GM12878 (cell line): ENCODE results near the gene ATP6V1G2. TPM values are rescaled to one million over a fixed set of nuclear protein-coding genes. Genes with fewer than 3 reads are reported as not detected.

Experiments
- CREB1 ChIP-seq: IDR thresholded peaks from 2 replicates; pipeline ENCODE4 v1.6.1; 2012; ENCODE audit warnings: low read depth, mild to moderate bottlenecking, inconsistent platforms
- CTCF ChIP-seq, 3 experiments: IDR thresholded peaks in 2 of 3; conservative IDR thresholded peaks in 1 of 3; 2 replicates each; pipeline ENCODE4 v1.5.1; 2011; ENCODE audit warnings: low read depth in 3 of 3, low read length in 3 of 3, mild to moderate bottlenecking in 3 of 3, control low read depth in 2 of 3, moderate library complexity in 2 of 3, inconsistent platforms in 1 of 3, mixed read lengths in 1 of 3; ENCODE audit not compliant: control insufficient read depth in 2 of 3, insufficient read depth in 1 of 3; ENCODE audit errors: extremely low read depth in 1 of 3
- ESRRA ChIP-seq: IDR thresholded peaks from 2 replicates; pipeline ENCODE4 v1.6.1; 2012; ENCODE audit warnings: mild to moderate bottlenecking, low read length, improper control_type of control experiment
- ETV6 ChIP-seq, 2 experiments: fragments of 450-650 bp in 1 of 2; IDR thresholded peaks in 1 of 2; conservative IDR thresholded peaks in 1 of 2; 2 replicates each; pipeline ENCODE4 v1.6.1; 2014; ENCODE audit warnings: antibody characterized with exemption in 1 of 2, borderline replicate concordance in 1 of 2, low read depth in 1 of 2, mild to moderate bottlenecking in 1 of 2, moderate library complexity in 1 of 2
- GATAD2B ChIP-seq: fragments of 450-650 bp; conservative IDR thresholded peaks from 2 replicates; pipeline ENCODE4 v1.6.1; 2017; ENCODE audit warnings: low read depth, mild to moderate bottlenecking, moderate library complexity
- HDGF ChIP-seq: fragments of 450-650 bp; IDR thresholded peaks from 2 replicates; pipeline ENCODE4 v1.6.1; 2016; ENCODE audit warnings: antibody characterized with exemption
- IKZF1 ChIP-seq: fragments of 450-650 bp; conservative IDR thresholded peaks from 2 replicates; pipeline ENCODE4 v1.6.1; 2017; ENCODE audit warnings: antibody characterized with exemption, mild to moderate bottlenecking
- MTA3 ChIP-seq: IDR thresholded peaks from 2 replicates; pipeline ENCODE4 v1.6.1; 2012; ENCODE audit warnings: low read length, inconsistent platforms, borderline replicate concordance
- PAX5 ChIP-seq: IDR thresholded peaks from 2 replicates; pipeline ENCODE4 v1.6.1; 2011; ENCODE audit warnings: low read depth, low read length, borderline replicate concordance
- POLR2AphosphoS2 ChIP-seq: IDR thresholded peaks from 2 replicates; pipeline ENCODE4 v1.6.1; 2011; ENCODE audit warnings: low read depth, mild to moderate bottlenecking, low read length, improper control_type of control experiment, moderate library complexity
- PRDM15 ChIP-seq: fragments of 450-650 bp; formaldehyde crosslinking; IDR thresholded peaks from 2 replicates; pipeline ENCODE4 v1.4.0; 2020; ENCODE audit warnings: mild to moderate bottlenecking, moderate library complexity
- RUNX3 ChIP-seq: IDR thresholded peaks from 2 replicates; pipeline ENCODE4 v1.6.1; 2012; ENCODE audit warnings: low read length, inconsistent platforms
- SIX5 ChIP-seq: IDR thresholded peaks from 2 replicates; pipeline ENCODE4 v1.6.1; 2011; ENCODE audit warnings: mild to moderate bottlenecking, low read depth, low read length, moderate library complexity; ENCODE audit not compliant: severe bottlenecking
- SMC3 ChIP-seq: IDR thresholded peaks from 2 replicates; pipeline ENCODE4 v1.6.1; 2011; ENCODE audit warnings: low read length, improper control_type of control experiment, borderline replicate concordance
- STAT1 ChIP-seq: fragments of 450-650 bp; conservative IDR thresholded peaks from 2 replicates; pipeline ENCODE4 v1.6.1; 2014; ENCODE audit warnings: antibody characterized with exemption, mild to moderate bottlenecking
- SUPT20H ChIP-seq: IDR thresholded peaks from 2 replicates; pipeline ENCODE4 v1.6.1; 2011; ENCODE audit warnings: low read depth, mild to moderate bottlenecking, low read length, moderate library complexity, borderline replicate concordance; ENCODE audit not compliant: control insufficient read depth
- TCF12 ChIP-seq: IDR thresholded peaks from 2 replicates; pipeline ENCODE4 v1.6.1; 2011; ENCODE audit warnings: low read depth, mild to moderate bottlenecking, low read length
- TCF3 ChIP-seq: IDR thresholded peaks from 2 replicates; pipeline ENCODE4 v1.6.1; 2012; ENCODE audit warnings: low read depth, mild to moderate bottlenecking, low read length, borderline replicate concordance; ENCODE audit not compliant: insufficient read depth
- WRNIP1 ChIP-seq: IDR thresholded peaks from 2 replicates; pipeline ENCODE4 v1.6.1; 2011; ENCODE audit warnings: low read depth, low read length, improper control_type of control experiment, borderline replicate concordance
- YY1 ChIP-seq: IDR thresholded peaks from 2 replicates; pipeline ENCODE4 v1.6.1; 2011; ENCODE audit warnings: low read depth, mild to moderate bottlenecking, low read length
- ZBTB40 ChIP-seq: fragments of 450-650 bp; IDR thresholded peaks from 2 replicates; pipeline ENCODE4 v1.6.1; 2016; ENCODE audit warnings: mild to moderate bottlenecking, moderate library complexity, borderline replicate concordance
- polyA plus RNA-seq, 11 experiments: library from polyadenylated mRNA; depleted of rRNA in 4 of 11; unstranded in 6 of 11; stranded (reverse) in 5 of 11; fragments of >200 nt; fragmentation: Nextera tagmentation in 4 of 11; fragmentation: Illumina TruSeq in 1 of 11; extraction: Ambion mirVana in 4 of 11; extraction: Trizol in 1 of 11; gene quantifications; 1 replicate in 1 of 11; 2 replicates in 10 of 11; pipeline versions ENCODE4 v1.2.1 to v1.2.3, GENCODE V29; 2011 to 2016; ENCODE audit warnings: inconsistent platforms in 2 of 11, missing spikeins in 2 of 11, low read depth in 1 of 11
- total RNA-seq, 4 experiments: library from RNA; depleted of rRNA in 3 of 4; stranded (reverse); fragments of >200 nt in 3 of 4; fragmentation: Illumina TruSeq in 1 of 4; extraction: Trizol in 1 of 4; gene quantifications; 2 replicates each; pipeline versions ENCODE4 v1.2.1 to v1.2.3, GENCODE V29; 2013 to 2021

ATP6V1G2 gene
- total and polyA plus RNA-seq, 10 of the 15 experiments (the other 5 are each of a cell fraction or from before 2014, with no cell fraction given): 0.45 to 8.9 (median 2.8) TPM

- TF ChIP-seq SMC3: peak; percentile 63
- no peak for TF ChIP-seq WRNIP1
- TF ChIP-seq ESRRA: 0 out of 2 replicates have a peak, but pooled peaks have one; percentile 28
- TF ChIP-seq STAT1: 0 out of 2 replicates have a peak, but pooled peaks have one; percentile 76
- TF ChIP-seq HDGF: no peak
- TF ChIP-seq MTA3: no peak
- TF ChIP-seq POLR2AphosphoS2: peak; percentile 58; the same call in 1 of the 2 replicates
- TF ChIP-seq ETV6 (conservative IDR thresholded peaks at IDR 0.05 in 1 of 2, IDR thresholded peaks at IDR 0.05 in 1 of 2; ENCODE audit: borderline replicate concordance in 1 of 2, low read depth in 1 of 2): peak in 1 of 2 experiments; percentile 18; a peak in 1 of 4 replicates
- no peak for TF ChIP-seq SIX5
- no peak for TF ChIP-seq PRDM15
- no peak for TF ChIP-seq SUPT20H
- TF ChIP-seq PAX5: peak; percentile 97
- TF ChIP-seq ZBTB40: no peak
- TF ChIP-seq TCF3: no peak
- no peak for TF ChIP-seq TCF12
- TF ChIP-seq GATAD2B: peak; percentile 78; the same call in 1 of the 2 replicates
- no peak for TF ChIP-seq RUNX3
- peak; percentile 86 for TF ChIP-seq YY1
- no peak for TF ChIP-seq CREB1
- TF ChIP-seq CTCF (IDR thresholded peaks at IDR 0.05 in 2 of 3, conservative IDR thresholded peaks at IDR 0.05 in 1 of 3; ENCODE audit: control insufficient read depth in 2 of 3, extremely low read depth in 1 of 3, insufficient read depth in 1 of 3, low read depth in 3 of 3, low read length in 3 of 3): peak; percentile 96 to 97 (median 97)
- TF ChIP-seq IKZF1: peak; percentile 87
These were observed 34.5 kb upstream of the ATP6V1G2 start (continued) for GRCh38 chr6:31580807-31581433.
